PFSK-1 (cell line): ENCODE results near the gene SPOCD1.

Source experiments
- FOXP2 ChIP-seq: optimal IDR thresholded peaks from 2 replicates; pipeline ENCODE3; 2011; ENCODE audit warnings: borderline replicate concordance, control low read depth, inconsistent platforms; ENCODE audit not compliant: insufficient read depth; ENCODE audit errors: extremely low read length, extremely low read depth
- POLR2AphosphoS5 ChIP-seq: IDR thresholded peaks from 2 replicates; pipeline ENCODE4 v1.6.1; 2012; ENCODE audit warnings: low read depth, mild to moderate bottlenecking, control low read depth, low read length, moderate library complexity
- REST ChIP-seq, 2 experiments: IDR thresholded peaks; 2 replicates each; pipeline versions ENCODE4 v1.6.1 to v1.8.0; 2011 to 2012; ENCODE audit warnings: low read depth in 2 of 2, low read length in 2 of 2, control low read depth in 1 of 2, inconsistent platforms in 1 of 2, mild to moderate bottlenecking in 1 of 2, moderate library complexity in 1 of 2; ENCODE audit not compliant: insufficient read depth in 1 of 2
- SIN3A ChIP-seq: IDR thresholded peaks from 2 replicates; pipeline ENCODE4 v1.6.1; 2012; ENCODE audit warnings: mild to moderate bottlenecking, low read length, moderate library complexity, borderline replicate concordance; ENCODE audit not compliant: insufficient read depth
- TAF1 ChIP-seq: IDR thresholded peaks from 2 replicates; pipeline ENCODE4 v1.6.1; 2012; ENCODE audit warnings: low read length, control low read depth, borderline replicate concordance; ENCODE audit not compliant: insufficient read depth

The SPOCD1 gene

GRCh38 chr1:31775210-31775999, 40.4 kb downstream of the SPOCD1 start:
- TF ChIP-seq REST (IDR thresholded peaks at IDR 0.05; ENCODE audit: insufficient read depth in 1 of 2, low read depth in 2 of 2, low read length in 2 of 2), result no peak
- TF ChIP-seq FOXP2, result no peak
- no peak for TF ChIP-seq POLR2AphosphoS5

GRCh38 chr1:31774495-31774894, 41.3 kb downstream of the SPOCD1 start:
- TF ChIP-seq TAF1, result no peak
- TF ChIP-seq SIN3A, result no peak
- TF ChIP-seq POLR2AphosphoS5, result no peak
- TF ChIP-seq REST (IDR thresholded peaks at IDR 0.05; ENCODE audit: insufficient read depth in 1 of 2, low read depth in 2 of 2, low read length in 2 of 2), result no peak

- TF ChIP-seq TAF1 (no peak), FOXP2 (no peak)
Observed at GRCh38 chr1:31773861-31774260, 42.0 kb downstream of the SPOCD1 start.

- TF ChIP-seq FOXP2 (no peak), POLR2AphosphoS5 (no peak), SIN3A (no peak), TAF1 (no peak), REST (IDR thresholded peaks at IDR 0.05; ENCODE audit: insufficient read depth in 1 of 2, low read depth in 2 of 2, low read length in 2 of 2) (no peak)
Observed at GRCh38 chr1:31772669-31773248, 43.1 kb downstream of the SPOCD1 start.

- TF ChIP-seq REST (IDR thresholded peaks at IDR 0.05; ENCODE audit: insufficient read depth in 1 of 2, low read depth in 2 of 2, low read length in 2 of 2), result no peak
- no peak for TF ChIP-seq POLR2AphosphoS5
- no peak for TF ChIP-seq SIN3A
- TF ChIP-seq TAF1, result no peak
- TF ChIP-seq FOXP2, result no peak
Observed at GRCh38 chr1:31771891-31772668, 43.7 kb downstream of the SPOCD1 start.
